CD4-positive, alpha-beta T cell treated with Interleukin-21 for 1 hour (primary cell): ENCODE results near the gene PTPRN.
"Not testable (repeated sequence)": the region's sequence is repeated elsewhere in the genome, so short reads cannot be mapped to it uniquely, and the experiment has no call there.

Experiments used
- DNase-seq: peaks from one replicate; pipeline ENCODE4 v3.0.0-alpha.2; 2020

The PTPRN gene

DNA sequence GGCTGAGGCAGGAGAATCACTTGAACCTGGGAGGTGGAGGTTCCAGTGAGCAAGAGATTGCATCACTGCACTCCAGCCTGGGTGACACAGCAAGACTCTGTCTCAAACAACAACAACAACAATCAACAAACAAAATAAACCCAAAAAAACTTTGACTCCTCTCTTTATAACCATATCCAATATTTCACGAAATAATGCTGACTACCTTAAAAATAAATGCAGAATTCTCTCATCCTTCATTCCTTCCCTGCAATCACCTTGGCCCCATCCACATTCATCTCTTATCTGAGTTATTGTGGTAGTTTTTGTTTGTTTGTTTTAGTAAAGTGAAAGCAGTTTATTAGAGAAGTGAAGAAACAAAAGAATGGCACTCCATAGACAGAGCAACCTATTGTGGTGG, 3.2 kb downstream of the PTPRN start:
- DNase-seq, result no peak

DNA sequence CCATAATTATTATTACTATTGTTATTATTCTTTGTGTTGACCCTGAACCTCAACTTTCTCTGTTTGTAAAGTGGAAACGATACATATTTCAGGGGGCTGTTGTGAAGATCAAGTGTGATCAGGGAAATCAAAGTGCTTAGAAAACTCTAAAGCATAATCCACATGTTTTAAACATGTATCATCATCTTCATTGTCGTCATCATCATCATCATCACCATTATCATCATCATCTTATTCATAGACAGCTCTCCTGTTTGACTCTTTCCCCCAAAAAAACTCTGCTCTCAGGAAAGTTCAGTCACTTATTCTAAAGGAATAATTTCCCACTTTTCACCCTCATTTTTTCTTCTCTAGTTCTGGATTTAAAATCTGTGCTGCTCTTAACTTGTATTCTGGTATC, 5.0 kb downstream of the PTPRN start:
- no peak for DNase-seq

GRCh38 chr2:219302412-219302968, 6.7 kb downstream of the PTPRN start:
- DNase-seq, result no peak

GRCh38 chr2:219300022-219300421, 9.2 kb downstream of the PTPRN start:
- no peak for DNase-seq

DNA sequence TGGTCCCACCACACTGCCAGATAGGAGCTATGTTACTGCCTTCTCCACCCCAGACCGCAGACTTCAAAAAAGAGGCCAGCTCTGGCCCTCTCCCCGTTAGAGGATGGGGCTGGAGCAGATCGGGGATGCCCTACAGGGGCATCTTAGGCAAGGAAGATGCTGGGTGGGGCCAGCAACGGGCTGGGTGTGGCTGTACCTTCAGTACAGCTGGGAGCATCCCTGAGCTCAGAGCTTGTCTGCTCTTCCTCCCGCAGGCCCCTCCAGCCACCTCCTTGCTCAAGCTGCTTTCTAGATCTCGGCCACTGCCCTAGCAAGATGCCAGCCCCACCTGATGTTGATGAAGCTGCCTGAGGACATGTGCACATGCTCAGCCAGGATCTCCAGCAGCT, 9.8 kb downstream of the PTPRN start:
- no peak for DNase-seq

GRCh38 chr2:219298759-219299371, 10.3 kb downstream of the PTPRN start:
- DNase-seq, result peak; percentile 87

DNA sequence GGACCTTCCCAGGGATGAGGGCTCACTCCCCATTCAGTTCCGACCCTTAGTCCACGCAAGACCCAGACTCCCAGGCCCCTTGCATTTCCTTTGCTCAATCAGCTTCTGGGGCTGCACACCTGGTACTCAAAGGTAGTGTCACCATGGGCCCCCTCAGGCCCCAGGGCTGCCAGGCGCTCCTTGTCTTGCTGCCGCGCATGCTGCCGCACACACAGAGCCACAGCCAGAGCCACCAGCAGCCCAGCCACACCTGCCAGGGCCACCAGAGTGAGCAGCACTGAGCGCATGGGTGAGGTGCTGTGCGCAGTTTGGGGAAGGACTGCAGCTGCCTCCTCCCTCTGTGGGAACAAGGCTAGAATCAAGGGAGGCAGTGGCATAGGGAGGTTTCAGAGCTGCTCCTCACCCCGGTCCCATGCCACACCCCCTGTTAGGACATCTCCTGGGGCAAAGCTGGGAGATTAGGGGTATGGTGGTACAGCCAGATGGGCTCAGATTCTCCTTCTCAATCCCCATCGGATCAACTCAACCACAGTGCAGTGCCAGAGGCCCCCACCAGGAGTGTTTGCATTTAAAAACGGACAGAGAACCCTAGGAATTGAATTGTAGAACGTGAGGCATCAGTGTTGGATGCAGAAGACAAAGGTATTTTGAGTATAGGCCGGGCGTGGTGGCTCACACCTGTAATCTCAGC, 11.3 kb downstream of the PTPRN start:
- no peak for DNase-seq

DNA sequence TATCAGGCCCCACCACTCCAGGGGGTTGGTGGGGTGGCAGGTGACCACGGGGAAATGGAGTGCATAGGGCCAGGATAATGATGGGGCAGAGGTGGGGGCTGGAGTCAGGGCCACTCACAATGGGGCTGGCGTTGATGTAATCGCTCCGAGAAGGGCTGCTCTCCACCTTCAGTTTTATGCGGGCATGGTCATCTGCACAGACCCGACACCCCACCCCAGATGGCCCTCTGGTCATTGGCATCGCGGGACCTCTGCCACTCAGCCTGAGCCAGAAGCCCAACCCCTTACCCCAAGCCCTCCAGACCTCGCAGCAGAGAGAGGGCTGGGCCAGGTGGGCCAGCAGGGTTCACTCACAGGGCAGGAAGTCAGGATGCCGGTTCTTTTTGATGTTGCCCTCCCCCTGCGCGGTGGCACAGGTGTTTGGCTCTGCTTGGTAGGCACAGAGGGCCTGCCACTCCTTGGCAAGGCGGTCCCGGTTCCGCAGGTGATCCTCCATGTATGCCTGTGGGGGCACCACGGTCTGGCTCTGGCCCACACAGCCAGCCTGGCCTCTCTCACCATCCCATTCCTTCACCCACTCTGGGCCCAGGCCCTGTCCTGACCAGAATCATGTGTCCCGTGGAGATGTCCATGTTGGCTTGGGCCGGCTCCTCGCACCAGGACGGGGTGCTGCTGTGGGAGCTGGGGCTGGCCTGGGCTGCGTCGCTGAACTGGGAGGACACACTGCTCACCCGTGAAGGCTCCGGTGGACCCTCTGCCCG, 12.4 kb downstream of the PTPRN start:
- no peak for DNase-seq

DNA sequence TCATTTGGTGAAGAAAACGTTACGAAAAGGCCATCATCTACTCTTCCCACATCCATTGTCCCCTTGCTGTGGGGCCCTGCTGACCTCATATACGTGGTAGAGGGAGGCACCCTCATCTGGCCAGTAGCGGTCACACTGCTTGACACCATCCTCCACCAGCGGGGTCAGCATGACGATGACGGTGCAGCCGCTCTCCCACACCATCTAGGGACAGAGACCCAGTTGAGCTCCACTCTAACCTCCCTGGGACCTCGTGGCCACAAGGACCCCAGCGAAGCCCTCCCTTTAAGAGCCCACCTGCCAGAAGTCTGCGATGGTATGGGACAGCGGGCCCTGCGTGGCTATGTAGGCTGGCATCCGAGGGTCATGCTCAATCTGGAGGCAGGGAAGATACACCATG, 13.1 kb downstream of the PTPRN start:
- DNase-seq, result no peak

DNA sequence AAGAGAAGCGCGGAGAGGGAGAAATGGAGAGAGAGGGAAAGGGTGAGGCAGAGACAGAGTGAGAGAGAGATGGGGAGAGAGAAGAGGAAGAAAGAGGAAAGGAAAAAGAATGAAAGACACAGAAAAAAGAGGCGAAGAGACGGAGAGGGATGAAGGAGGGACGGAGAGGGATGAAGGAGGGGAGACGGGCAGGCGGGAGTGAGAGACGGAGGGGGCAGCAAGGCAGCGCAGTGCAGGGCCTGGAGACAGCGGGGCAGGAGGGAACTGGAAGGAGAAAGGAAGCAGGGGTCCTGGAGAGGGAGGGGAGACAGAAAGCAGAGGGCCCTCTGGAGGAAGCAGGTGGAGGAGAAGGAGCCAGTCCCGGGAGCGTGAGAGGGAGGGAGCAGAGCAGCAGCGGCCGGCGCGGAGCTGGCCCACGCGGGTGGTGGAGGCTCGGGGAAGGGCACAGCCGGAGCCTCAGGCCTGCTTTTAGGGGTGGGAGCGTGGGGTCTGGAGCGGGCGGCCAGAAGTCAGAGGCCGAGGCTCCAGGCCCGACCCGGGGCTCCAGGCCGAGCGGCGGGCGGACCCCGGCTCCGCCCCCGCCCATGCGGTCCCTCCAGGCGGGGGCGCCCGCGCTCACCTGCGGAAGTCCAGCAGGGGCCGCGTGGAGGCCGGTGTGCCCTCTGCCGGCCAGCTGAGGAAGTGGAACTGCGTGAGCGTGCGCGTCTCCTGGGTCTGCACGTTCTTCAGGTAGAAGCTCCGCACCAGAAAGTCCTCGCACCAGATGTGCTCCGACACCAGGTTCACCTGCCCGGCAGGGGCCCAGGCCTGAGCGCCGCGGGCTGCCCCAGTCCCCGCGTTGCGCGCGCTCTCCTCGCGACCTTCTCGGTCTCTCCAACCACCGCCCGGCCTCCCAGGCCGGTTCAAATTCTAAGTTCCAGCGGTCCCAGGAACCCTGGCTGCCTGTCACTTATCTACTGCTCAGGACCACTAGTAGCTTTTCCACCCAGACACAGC, 14.5 kb downstream of the PTPRN start:
- DNase-seq, result peak; percentile 92

DNA sequence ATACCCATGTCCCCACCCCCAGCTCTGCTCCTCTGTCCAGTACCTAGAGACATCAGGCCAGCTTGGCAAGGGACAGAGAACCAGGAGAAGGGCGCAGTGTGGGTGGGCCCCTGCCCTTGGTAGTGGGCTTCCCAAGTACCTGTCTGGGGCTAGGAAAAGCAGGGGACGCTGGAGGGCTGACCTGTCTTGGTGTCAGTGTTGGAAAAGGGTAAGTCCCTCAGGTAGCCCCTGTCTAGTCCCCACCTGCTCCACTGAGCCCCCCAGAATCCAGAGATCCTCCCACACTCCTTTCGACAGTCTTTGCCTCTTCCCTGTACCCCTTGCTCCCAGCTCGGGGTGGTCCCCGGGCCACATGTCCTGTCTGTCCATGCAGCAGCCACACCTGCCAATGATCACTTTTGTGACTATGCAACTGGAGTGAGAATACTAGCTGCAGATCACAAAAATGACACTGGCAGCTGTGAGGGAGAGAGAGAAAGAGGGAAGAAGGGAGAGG, 15.4 kb downstream of the PTPRN start:
- no peak for DNase-seq

DNA sequence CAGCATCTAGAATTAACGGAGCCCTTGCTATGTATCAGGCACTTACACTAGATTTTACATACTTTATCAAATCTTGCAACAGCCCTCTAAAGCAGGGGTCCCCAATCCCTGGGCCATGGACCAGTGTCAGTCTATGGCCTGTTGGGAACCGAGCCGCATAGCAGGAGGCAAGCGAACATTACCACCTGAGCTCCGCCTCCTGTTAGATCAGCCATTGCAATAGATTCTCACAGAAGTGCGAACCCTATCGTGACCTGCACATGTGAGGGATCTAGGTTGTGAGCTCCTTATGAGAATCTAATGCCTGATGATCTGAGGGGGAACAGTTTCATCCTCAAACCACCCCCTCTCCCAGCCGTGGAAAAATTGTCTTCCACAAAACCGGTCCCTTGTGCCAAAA, 16.6 kb downstream of the PTPRN start:
- no peak for DNase-seq

DNA sequence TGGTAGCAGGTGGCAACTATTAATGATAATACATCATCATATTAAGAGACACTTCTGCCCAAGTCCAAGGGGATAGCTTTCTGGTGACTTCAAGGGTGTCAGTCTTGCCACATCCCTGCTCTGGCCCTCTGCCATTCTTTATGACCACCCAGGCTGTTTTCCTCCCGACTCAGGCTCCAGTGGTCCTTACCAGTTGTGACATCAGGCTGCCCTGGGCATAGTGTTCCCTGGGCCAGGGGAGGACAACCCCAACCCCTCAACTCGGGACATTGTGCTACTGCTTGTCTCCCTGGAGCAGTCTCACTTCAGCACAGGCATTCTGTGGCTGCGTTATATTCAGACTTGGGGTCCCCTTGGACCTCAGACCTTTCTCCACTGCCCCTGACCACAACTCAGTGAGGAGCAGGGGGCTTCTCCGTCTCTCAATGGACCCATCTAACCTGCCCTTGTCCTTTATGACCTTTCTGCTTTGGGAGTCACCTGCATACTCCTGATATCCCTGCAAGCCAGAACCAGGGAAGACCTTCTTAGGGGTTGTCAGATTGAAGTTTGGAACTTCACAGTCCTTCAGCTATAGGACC, 17.2 kb downstream of the PTPRN start:
- no peak for DNase-seq

- no peak for DNase-seq
Observed at GRCh38 chr2:219291394-219291793, 17.8 kb downstream of the PTPRN start.

DNA sequence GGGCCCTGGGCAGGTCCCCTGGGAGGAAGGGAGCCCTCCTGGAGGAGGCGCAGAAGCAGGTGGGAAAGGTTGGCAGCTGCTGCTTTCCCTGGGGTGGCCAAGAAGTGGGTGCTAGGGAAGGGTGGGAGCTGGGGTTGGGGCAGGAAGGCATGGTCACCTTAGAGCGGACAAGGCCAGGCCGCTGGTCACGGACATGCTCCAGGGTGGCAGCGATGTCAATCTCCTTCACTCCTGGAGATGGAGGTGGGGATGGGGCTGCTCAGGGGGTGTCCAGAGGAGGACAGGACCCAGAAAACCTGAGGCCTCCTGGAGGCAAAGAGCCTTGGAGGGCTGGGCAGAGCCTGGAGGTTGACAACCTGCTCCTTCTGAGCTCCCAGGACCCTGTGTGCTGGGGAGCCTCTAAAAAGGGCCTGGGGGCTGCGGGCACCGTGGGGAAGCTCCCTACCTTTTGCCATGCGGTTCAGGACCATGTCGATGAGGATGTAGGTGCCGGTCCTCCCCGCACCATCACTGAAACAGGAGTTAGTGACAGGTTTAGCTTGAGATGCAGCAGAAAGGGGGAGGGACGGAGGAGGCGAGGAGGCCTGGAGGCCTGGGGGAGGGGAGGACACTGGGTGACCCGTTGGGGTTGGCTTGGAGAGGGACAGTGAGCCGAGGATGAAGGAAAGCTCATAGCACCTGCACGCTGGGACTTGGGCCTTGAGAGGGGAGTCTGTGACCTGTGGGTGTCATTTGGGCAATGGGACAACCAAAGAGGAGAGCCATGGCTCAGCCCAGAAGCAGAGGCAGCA, 18.6 kb downstream of the PTPRN start:
- DNase-seq, result no peak

DNA sequence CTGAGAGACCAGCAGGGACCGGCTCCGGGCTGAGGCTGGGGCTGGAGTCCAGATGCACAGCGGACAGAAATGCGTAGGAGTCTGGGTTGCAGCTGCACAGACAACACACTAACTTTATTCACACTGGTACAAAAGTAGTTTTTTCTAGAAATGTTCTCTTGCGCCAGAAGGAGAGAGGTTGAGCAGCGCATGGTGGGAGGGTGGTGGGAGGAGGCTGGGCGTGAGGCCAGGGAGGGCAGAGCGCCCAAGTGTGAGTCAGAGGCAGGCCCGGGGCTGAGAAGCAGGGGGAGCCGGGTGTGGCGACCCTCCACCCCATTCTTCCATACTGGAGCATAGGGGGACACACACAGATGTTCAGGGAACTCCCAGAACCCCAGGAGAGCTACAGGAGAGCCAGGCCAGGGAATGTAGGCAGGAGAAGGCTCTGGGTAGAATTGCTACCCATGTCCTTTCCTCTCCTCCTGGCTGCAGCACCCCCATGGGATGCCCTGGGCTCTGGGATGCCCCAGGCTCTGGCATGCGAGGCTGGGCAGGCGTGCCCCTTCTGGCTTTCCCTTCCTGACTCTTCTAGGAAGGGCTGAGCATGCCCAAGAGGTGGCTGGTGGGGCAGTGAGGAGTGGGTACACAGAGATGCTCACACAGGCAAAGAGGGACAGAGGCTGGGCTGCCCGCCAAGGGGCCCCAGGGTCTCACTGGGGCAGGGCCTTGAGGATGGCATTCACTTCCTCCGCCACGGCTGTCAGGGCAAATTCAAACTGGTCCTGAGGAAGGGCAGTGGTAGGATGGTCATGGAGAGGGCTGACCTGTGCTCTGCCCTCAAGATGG, 19.5 kb downstream of the PTPRN start:
- DNase-seq, result no peak

DNA sequence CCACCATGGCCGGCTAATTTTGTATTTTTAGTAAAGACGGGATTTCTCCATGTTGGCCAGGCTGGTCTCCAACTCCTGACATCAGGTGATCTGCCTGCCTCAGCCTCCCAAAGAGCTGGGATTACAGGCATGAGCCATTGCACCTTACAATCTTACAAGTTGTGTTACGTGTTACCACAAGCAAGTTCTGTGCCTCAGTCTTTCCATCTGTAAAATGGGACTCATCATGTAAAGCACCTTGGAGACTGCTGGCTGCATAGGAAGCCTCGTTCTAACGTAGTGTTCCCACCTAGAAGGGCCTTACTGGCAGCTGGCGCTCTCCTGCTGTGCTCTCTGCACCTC, 20.0 kb downstream of the PTPRN start:
- no peak for DNase-seq

DNA sequence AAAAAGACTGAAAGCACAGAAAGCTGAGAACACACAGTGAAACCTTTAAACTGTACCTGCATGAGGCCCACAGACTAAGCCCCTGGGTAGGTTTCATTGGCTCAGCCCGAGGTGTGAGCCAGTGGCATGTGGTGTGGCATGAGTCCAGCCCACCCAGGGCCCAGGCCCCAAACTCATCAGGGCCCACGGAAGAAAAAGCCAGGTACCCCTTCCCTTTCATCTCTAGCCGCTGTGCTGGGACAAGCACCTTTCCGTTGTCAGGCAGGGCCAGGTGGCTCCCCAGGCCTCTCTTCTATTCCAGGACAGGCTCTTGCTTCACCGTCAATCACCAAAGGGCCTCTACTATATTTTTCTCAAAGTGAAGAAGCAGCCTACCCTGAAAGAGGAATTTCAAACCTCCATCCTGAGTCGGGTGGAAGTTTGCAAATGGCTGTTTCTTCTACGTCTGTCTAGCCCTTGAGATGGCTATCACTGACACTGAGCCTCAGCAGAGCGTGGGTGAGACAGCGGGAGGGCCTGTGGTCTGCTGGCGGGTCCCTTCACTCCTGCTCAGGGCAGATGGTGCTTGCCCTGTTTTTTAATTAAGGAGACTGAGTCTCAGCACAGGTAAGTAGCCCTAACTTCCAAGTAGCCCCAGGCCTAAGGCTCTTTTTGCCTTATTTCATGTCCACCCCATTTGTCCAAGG, 21.5 kb downstream of the PTPRN start:
- no peak for DNase-seq

GRCh38 chr2:219287116-219287440, 22.1 kb downstream of the PTPRN start:
- not testable (repeated sequence) for DNase-seq
